DMS53 treated with DMSO at 0.1 percent for 48 hours (cell line): ENCODE results near the gene ITGB4.

Experiments
- DNase-seq: peaks from one replicate; lab custom pipeline; 2025; ENCODE audit not compliant: unreplicated experiment; lab: John Stamatoyannopoulos, UW

The ITGB4 gene

DNA sequence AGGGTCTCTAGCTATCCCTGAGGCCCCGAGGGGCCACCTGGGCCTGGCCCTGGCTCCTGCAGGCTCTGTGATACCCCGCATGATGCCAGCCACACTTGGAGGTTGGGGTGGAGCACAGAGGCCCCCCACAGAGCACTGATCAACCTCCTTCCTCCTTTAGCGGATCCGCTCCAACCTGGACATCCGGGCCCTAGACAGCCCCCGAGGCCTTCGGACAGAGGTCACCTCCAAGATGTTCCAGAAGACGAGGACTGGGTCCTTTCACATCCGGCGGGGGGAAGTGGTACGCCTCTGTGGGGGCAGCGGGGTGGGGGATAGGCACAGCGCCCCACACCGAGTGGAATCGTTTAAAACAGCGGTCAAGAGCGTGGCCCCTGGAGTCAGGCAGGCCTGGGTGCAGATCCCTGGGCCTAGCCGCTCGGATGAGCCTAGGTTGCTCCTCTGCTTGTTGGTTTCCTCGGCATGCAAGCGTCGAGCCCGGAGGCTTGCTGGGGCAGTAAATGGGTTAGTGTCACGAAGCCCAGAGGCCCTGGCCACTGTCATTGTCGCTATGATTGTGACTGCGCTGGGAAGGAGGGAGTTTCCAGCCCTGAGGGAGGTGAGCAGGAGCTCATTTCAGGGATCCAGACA lies 9.9 kb downstream of the ITGB4 start:
- no peak for DNase-seq

- DNase-seq, result no peak
Observed at GRCh38 chr17:75731716-75732498, 10.6 kb downstream of the ITGB4 start.

DNA sequence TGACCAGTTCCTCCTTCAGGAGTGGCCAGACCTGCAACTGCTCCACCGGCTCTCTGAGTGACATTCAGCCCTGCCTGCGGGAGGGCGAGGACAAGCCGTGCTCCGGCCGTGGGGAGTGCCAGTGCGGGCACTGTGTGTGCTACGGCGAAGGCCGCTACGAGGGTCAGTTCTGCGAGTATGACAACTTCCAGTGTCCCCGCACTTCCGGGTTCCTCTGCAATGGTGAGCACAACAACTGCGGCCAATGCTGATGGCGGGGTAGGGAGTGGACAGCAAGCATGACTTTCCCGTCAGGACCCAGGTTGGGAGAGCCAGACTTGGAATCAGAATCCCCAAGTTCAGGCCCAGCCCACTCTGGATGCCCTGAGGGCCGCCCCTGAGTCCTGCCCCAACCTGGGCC lies 12.2 kb downstream of the ITGB4 start:
- DNase-seq, result no peak

GRCh38 chr17:75734674-75735294 lies 13.5 kb downstream of the ITGB4 start:
- no peak for DNase-seq

DNA sequence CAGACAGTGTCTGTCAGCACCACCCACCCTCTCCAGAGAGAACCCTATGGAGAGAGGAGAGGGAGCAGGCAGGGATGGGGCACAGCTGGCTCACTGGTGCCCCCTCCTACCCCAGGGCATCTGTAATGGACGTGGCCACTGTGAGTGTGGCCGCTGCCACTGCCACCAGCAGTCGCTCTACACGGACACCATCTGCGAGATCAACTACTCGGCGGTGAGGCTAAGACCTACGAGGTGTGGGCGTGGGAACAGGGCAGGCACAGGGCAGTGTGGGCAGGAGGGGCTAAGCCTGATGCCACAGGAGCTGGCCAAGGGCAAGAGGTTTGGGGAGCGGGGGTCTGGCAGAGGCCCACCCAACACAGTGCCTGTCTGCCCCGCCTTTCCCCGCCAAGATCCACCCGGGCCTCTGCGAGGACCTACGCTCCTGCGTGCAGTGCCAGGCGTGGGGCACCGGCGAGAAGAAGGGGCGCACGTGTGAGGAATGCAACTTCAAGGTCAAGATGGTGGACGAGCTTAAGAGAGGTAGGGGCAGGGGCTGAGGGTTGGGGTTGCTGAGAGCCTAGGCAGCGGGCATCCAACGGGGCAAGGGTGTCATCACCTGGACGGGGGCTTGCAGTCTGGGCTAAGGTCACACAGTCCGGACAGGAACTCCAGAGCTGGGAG lies 15.0 kb downstream of the ITGB4 start:
- DNase-seq, result no peak

GRCh38 chr17:75737133-75737962 lies 16.1 kb downstream of the ITGB4 start:
- no peak for DNase-seq

DNA sequence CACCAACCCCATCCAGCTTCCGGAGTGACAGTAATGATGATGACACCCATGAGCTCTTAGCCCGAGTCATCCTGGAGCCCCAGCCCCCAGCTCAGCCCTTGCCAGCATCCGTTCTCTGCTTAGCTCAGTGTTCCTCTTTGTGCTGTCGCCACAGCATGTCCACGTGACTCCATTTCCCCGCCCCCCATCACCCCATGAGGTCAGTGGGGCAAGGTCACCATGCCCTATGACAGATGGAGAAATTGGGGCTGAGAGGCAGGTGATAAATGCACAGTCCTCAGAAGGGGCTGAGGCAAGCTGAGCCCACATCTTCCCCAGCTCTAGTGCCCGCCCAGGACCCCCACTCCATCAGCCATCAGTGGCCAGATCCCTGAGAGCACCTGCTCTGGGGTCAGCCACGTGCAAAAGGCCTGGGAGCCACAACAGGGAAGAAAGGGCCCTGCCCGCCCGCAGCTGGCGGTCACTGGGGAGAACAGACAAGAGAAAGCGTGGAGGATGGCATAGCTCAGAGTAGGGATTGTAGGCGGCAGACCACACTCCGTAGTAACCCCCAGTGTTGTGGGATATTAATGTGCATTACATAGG lies 17.1 kb downstream of the ITGB4 start:
- no peak for DNase-seq

DNA sequence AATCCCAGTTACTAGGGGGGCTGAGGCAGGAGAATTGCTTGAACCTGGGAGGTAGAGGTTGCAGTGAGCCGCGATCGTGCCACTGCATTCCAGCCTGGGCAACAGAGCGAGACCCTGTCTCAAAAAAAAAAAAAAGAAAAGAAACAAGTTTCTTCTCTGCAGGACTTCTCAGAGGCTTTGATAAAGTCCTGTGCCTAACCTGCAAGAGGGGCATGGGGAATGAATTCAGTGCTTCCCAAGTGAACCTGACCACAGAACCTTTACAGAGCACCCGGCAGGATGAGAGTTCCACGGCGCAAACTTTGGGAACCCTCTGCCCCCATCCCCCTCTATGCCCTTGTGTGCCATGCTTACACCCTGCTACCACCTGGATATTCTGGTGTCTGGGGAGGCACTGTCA lies 17.9 kb downstream of the ITGB4 start:
- no peak for DNase-seq

DNA sequence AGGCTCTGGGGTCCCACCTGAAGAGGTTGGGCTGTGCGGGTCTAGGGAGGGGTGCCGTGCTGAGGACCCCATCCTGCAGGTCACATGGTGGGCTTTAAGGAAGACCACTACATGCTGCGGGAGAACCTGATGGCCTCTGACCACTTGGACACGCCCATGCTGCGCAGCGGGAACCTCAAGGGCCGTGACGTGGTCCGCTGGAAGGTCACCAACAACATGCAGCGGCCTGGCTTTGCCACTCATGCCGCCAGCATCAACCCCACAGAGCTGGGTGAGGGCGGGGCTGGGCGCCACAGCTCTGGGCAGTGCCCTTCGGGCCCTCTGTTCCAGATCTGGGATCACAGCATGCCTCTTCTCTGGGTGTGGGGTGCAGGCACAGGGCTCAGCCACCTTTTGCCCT lies 18.5 kb downstream of the ITGB4 start:
- DNase-seq, result no peak

GRCh38 chr17:75740215-75740614 lies 19.0 kb downstream of the ITGB4 start:
- DNase-seq, result no peak

- no peak for DNase-seq
Observed at GRCh38 chr17:75740631-75741077, 19.4 kb downstream of the ITGB4 start.

GRCh38 chr17:75742337-75742736 lies 21.1 kb downstream of the ITGB4 start:
- DNase-seq, result no peak

- DNase-seq, result no peak
Observed at GRCh38 chr17:75743625-75744206, 22.5 kb downstream of the ITGB4 start.

DNA sequence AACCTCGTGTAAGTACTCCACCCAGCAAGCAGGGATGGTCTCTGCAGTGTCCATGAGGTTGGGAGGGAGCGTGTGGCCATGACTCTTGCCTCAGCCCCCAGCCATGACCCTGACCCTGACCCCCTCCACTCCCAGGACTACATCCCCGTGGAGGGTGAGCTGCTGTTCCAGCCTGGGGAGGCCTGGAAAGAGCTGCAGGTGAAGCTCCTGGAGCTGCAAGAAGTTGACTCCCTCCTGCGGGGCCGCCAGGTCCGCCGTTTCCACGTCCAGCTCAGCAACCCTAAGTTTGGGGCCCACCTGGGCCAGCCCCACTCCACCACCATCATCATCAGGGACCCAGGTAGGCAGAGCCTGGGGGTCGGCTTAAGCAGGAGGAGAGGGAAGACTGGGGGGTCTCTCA lies 27.4 kb downstream of the ITGB4 start:
- no peak for DNase-seq

DNA sequence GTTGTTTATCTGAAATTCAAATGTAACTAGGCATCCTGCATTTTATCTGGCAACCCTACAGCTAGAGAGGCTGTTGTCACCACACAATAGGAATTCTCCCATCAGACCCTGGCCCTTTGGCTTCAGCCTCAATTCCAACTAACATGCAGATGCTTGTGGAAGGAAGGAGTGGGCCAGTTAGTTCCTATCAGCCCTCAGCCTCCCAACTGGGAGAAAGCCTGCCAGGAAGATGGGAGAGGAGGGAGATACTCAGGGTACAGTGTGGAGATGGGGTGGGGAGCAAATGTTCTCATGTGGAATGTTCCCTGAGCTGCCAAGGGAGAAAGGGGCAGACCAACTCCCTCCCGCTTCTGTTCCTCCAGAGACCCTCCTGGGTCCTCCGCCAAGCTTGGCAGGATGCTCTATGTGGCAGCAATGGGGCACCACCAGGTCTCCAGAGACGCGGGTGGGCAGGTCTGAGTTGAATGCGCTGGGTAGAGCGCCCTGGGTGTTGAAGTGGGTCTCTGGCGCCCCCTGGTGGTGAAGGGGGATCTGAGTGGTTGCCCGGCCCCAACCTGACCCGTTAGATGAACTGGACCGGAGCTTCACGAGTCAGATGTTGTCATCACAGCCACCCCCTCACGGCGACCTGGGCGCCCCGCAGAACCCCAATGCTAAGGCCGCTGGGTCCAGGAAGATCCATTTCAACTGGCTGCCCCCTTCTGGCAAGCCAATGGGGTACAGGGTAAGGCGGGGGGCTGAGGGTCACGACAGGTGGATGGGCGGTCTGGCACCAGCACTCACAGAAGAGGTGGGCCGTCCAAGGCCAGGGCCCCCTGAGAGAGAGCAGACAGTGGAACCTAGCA lies 28.5 kb downstream of the ITGB4 start:
- DNase-seq, result peak; percentile 60

DNA sequence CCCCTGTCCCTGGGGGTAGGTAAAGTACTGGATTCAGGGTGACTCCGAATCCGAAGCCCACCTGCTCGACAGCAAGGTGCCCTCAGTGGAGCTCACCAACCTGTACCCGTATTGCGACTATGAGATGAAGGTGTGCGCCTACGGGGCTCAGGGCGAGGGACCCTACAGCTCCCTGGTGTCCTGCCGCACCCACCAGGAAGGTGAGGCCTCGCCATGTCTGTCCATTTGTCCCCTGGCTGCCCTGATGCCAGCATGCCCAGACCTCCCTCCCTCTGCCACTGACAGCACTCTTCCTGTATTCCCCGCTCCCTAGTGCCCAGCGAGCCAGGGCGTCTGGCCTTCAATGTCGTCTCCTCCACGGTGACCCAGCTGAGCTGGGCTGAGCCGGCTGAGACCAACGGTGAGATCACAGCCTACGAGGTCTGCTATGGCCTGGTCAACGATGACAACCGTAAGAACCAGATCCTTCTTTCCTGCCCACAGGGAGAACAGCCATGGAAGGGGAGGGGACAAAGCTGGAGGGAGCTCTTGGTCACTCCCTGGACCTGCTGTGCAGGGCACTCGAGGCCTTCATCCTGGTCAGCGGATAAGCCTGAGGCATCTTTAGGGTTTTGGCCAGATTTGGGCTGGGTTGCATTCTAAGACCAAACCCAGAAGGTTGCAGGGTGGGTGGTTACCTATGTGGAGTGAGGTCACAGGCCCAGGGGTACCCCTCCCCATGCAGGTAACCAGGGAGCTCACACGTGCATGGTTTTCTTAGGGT lies 29.6 kb downstream of the ITGB4 start:
- no peak for DNase-seq

- DNase-seq, result no peak
Observed at GRCh38 chr17:75751676-75752404, 30.6 kb downstream of the ITGB4 start.

- no peak for DNase-seq
Observed at GRCh38 chr17:75752405-75752709, 31.1 kb downstream of the ITGB4 start.
